GM12874 (cell line): ENCODE results near the gene HK1.

ENCODE experiments used
- TF ChIP-seq, protein P1 (sequence below): IDR thresholded peaks from 2 replicates; pipeline ENCODE4 v1.5.1; 2011; ENCODE audit warnings: low read depth, mild to moderate bottlenecking, control low read depth, low read length, moderate library complexity; ENCODE audit not compliant: insufficient read depth

The HK1 gene

GRCh38 chr10:69411476-69411875 lies 133.2 kb downstream of the HK1 start:
- TF ChIP-seq, protein P1, sequence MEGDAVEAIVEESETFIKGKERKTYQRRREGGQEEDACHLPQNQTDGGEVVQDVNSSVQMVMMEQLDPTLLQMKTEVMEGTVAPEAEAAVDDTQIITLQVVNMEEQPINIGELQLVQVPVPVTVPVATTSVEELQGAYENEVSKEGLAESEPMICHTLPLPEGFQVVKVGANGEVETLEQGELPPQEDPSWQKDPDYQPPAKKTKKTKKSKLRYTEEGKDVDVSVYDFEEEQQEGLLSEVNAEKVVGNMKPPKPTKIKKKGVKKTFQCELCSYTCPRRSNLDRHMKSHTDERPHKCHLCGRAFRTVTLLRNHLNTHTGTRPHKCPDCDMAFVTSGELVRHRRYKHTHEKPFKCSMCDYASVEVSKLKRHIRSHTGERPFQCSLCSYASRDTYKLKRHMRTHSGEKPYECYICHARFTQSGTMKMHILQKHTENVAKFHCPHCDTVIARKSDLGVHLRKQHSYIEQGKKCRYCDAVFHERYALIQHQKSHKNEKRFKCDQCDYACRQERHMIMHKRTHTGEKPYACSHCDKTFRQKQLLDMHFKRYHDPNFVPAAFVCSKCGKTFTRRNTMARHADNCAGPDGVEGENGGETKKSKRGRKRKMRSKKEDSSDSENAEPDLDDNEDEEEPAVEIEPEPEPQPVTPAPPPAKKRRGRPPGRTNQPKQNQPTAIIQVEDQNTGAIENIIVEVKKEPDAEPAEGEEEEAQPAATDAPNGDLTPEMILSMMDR, result no peak

- TF ChIP-seq, protein P1, result no peak
These were observed 134.0 kb downstream of the HK1 start for GRCh38 chr10:69412232-69412790.

GRCh38 chr10:69413221-69413865 lies 135.0 kb downstream of the HK1 start:
- TF ChIP-seq, protein P1, result peak; percentile 70

DNA sequence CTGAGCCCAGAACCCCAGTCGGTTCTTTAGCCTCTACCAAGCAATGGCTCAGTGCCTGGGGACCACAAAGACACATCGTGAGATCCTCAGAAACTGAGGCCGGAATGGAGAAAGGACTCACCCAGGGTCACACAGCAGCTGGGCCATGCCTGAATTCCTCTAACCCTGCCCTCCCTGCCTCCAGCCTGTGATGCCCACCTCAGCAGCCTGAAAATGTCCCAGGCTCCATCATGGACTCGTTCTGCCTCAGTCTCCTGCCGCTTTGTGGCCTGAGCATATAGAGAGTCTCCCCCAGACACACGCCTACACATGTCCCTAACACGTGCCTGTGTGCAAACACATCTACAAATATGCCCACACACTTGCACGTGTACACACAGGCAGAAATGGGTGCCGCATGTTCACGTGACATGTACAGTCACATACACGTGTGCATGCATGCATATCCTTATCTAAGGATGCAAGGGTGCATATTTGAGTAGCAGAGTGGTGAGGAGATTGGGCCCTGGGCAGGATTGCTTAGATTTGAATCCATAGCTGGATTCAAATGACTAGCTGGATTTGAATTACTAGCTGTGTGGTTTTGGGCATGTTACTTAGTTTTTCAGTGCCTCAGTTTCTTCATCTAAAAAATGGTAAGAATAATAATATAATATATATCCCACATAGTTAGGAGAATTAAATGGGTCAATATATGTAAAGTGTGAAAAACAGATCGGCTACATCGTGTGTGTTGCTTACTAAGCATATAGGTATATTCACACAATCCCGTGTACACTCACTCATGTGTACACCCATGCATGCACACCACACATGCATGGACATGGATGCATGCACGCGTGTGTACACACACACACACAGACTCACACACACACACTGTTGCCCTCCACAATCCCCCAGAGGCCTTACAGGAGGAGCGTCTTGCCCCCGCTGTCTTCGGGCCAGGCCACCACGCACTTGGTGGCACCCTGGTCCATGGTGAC lies 136.0 kb downstream of the HK1 start:
- TF ChIP-seq, protein P1, result no peak

DNA sequence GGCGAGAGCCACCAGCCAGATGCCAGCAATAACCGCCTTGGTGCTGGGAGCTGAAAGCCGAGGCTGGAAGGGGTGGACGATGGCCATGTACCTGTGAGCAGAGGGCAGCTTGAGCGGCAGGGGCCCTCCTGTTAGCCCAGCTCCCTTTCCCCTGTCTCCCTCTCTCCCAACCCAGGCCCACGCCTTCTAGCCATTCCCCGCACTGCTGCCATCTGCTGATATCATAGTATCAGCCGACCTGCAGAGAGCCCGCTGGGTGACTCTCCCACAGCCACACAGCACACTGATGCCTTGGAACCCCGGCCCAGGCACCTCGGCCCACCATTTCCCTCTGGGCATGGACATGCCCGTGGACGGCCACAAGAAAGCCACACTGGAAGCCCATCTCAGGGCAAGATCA lies 136.8 kb downstream of the HK1 start:
- TF ChIP-seq, protein P1, result no peak

GRCh38 chr10:69415951-69416350 lies 137.7 kb downstream of the HK1 start:
- TF ChIP-seq, protein P1, result no peak

GRCh38 chr10:69416695-69417094 lies 138.4 kb downstream of the HK1 start, which contains the start of gene TACR2:
TSS of gene TACR2 (minus strand) at chr10:69416918. CDS start at chr10:69416323, 595 bp downstream.
- TF ChIP-seq, protein P1, result no peak
